GM12873 (cell line): ENCODE measurements around the gene ATF2.

ENCODE experiments used
- TF ChIP-seq, protein P1 (sequence below): IDR thresholded peaks from 2 replicates; pipeline ENCODE4 v1.5.1; 2012; ENCODE audit warnings: low read depth, mild to moderate bottlenecking, moderate library complexity, low read length, control low read depth; ENCODE audit not compliant: insufficient read depth; ENCODE audit errors: missing control alignments

Gene ATF2

DNA sequence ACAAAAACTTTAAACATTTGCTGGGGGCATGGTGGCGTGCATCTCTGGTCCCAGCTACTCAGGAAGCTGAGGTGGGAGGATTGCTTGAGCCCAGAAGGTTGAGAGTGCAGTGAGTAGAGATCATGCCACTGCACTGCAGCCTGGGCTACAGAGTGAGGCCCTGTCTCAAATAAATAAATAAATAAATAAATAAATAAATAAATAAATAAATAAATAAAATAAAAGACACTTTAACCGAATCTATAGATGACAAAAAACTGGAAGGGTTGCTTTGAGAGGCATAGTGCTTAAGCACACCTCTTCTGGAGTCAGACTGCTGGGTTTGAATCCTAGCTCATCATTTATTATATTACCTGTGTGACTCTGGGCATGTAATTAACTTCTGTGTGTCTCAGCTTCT lies 141.6 kb downstream of the ATF2 start:
- TF ChIP-seq, protein P1, sequence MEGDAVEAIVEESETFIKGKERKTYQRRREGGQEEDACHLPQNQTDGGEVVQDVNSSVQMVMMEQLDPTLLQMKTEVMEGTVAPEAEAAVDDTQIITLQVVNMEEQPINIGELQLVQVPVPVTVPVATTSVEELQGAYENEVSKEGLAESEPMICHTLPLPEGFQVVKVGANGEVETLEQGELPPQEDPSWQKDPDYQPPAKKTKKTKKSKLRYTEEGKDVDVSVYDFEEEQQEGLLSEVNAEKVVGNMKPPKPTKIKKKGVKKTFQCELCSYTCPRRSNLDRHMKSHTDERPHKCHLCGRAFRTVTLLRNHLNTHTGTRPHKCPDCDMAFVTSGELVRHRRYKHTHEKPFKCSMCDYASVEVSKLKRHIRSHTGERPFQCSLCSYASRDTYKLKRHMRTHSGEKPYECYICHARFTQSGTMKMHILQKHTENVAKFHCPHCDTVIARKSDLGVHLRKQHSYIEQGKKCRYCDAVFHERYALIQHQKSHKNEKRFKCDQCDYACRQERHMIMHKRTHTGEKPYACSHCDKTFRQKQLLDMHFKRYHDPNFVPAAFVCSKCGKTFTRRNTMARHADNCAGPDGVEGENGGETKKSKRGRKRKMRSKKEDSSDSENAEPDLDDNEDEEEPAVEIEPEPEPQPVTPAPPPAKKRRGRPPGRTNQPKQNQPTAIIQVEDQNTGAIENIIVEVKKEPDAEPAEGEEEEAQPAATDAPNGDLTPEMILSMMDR = no peak

DNA sequence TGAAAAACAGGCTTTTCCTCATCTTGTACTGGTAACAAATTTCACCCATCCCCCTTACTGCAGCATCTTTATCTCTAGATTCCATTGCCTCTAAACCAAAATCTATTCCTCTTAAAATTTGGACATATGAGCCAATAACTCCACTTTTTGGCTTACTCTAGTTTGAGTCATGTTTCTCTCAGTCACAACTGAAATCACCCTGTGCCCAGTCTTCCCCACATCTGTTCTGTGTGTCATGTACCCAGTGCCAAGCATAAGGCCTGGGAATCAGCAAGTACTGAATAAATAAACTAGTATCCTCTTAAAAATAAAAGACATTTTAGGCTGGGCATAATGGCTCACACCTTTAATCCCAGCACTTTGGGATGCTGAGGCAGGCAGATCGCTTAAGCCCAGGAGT lies 142.1 kb downstream of the ATF2 start:
- TF ChIP-seq, protein P1 = no peak

DNA sequence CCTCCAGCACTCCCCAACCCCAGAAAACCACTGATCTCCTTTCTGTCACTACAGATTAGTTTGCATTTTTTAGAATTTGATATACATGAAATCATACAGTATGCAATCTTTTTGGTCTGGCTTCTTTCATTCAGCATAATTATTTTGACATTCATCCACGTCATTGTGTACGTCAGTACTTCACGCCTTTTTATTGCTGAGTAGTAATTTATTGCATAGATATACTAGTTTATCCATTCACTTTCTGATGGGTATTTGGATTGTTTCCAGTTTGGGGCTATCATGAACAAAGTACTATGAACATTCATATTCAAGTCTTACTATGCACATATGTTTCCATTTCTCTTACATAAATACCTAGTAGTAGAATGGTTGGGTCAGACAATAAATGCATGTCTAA lies 142.8 kb downstream of the ATF2 start:
- TF ChIP-seq, protein P1 = no peak

DNA sequence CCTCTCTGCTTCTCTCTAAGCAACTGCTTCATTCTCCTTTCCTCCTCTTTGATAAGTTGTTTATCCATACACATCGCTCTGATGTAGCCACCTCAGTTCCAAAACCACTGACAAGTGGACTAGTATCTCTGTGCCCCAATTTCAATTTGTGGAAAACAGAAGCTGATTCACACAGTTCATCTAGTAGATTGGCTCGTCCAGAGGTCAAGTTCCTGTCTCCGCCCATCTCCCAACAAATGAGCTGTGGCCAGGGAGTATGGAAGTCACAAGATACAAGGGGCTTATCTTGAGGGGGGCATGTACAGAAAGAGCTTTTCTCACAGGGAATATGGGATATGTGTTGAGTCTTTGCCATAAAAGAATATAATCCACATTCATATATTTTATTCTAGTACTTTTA lies 145.1 kb downstream of the ATF2 start:
- TF ChIP-seq, protein P1 = no peak
